GM21367 (cell line): Measurements from ENCODE around the gene BCAS4.

Source experiments
- ATAC-seq: cut with Tn5 transposase; IDR thresholded peaks from one replicate; pipeline ENCODE4 v1.9.1; 2021; ENCODE audit not compliant: unreplicated experiment

The BCAS4 gene

DNA sequence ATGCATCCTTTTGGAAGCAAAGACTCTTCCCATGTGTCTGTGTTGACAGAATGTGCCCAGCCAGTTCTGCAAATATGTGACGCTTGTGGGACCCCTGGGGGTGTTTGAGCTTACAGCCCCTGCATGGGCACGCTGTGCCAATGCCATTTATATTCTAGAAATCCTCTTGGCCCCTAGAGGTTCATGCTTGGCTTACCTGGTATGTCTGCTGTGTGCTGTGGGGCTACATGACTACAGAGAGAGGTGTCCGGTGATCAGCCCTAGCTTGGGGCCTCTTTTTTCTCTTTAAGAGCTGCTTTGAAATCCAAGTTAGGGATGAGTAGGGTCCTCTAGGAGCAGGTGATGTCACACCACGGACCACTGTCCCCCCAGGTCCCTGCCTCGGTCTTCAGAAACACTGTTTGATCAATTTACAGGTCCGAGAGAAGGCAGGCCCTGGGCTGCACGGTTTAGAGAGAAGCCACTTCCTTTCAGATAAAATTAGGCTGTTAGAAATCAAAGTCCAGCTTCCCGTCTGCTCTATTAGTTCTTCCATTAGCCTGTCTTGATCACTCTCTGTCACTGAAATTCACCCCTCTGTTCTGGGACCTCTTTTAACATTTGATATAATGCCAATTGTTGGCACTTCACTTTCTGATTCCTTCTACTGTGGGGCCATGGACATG is 26.5 kb downstream of the BCAS4 start:
- ATAC-seq: no peak

DNA sequence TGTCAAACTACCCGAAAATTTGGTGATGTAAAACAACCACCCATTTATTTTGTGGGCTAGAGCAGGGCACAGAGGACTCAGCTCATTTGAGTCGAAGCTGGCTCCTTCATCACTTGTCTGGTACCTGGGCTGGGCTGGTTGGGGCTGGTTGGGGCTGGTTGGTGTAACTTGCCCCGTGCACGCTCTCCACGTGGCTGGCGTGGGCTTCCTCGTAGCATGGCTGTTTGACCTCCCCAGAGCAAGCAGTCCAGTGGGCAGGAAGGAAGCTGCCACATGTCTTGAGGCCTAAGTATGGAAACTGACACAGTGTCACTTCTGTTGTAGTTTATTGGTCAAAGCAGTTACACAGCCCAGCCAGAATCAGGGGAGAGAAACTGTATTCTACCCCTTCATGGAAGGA is 27.1 kb downstream of the BCAS4 start:
- ATAC-seq: no peak

DNA sequence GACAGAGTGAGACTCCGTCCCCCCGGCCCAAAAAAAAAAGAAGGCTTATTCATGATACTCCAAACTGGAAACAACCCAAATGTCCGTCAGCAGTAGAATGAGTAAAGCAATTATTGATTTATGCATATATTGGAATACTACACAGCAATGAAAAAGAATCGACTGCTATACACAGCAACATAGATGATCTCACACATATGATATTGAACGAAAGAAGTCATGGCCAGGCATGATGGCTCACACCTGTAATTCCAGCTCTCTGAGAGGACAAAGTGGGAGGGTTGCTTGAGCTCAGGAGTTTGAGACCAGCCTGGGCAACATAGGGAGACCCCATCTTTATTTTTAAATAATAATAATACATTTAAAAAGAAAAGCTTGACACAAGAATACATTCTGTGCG is 28.5 kb downstream of the BCAS4 start:
- no peak for ATAC-seq

DNA sequence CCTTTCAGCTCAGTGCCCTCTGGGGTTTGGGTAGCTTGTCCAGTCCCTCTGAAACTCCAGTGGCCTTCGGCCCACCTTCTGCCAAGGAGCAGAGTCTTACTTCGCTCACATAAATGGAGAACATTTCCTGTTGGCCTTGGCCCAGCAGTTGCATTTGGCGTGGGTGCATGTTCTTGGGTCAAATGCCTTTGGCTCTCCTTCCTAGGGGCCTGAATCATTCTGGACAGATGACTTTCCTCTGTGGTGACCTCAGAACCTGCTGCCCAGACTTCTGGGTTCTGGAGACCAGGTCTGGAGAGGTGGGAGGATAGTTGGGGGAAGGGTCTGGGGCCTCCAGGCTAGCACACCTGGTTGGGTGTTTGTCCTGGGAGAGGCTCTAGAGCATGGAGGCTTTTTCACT is 29.3 kb downstream of the BCAS4 start:
- ATAC-seq: no peak

DNA sequence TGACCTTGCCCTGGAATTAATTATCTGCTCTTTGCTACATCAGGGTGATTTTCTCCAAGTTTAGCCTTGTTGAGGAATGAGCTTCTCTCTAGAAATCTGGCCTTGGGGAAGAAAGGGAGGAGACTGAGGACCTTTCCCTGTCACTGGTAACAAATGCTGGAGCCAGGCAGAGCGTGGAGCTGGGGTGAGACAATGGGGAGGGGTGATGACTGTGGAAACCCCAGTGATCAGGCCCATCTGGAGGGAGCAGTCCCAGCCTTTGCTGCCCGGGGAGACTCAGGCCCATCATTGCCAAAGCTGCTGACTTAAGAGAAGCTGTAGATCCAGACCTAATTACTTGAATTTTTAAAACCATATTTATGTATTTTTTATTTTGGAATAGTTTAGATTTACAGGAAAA is 31.3 kb downstream of the BCAS4 start:
- ATAC-seq: no peak

DNA sequence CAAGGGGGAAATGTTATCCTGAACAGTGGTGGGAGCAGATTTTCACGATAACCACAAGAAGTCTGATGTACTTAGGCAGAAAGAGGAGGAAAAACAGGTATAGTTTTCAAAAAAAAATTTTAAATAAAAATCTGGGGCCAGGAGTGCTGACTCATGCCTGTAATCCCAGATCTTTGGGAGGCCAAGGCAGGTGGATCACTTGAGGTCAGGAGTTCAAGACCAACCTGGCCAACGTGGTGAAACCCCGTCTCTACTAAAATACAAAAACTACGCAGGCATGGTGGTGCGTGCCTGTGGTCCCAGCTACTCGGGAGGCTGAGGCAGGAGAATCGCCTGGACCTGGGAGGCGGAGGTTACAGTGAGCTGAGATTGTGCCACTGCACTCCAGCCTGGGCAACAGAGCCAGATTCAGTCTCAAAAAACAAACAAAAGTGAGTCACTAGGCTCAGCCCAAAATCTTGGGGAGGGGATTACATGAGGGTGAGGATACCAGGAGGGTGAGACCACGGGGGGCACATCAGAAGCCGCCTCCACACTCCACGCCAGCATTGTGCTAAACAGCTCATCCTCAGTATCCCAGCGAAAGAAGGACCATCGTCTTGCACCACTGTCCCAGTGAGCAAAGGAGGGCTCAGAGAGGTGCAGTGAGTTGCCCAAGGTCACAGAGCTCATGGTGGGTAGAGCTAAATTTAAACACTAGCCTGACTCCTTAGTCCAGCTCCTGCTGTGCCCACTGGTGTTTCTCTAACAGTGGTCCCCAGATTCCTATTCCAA is 33.7 kb downstream of the BCAS4 start:
- no peak for ATAC-seq

DNA sequence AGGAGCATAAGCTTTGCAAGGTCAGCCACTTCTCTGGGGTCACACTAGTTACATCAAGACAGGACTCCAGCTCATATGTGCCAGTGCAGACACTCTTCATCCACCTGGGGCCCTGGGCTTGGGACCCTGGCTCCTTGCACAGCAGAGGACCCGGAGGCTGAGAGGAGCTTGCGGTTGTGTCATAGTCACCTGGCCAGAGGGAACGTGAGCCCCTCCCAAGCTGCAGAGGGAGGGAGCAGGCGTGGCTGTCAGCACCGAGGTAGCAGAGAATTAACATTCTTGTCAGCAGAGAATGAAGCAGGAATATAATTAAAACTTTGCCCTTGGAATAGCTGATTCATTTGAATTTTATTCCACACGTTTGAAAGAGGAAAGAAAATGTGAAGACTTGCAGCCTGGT is 36.8 kb downstream of the BCAS4 start:
- ATAC-seq: no peak

DNA sequence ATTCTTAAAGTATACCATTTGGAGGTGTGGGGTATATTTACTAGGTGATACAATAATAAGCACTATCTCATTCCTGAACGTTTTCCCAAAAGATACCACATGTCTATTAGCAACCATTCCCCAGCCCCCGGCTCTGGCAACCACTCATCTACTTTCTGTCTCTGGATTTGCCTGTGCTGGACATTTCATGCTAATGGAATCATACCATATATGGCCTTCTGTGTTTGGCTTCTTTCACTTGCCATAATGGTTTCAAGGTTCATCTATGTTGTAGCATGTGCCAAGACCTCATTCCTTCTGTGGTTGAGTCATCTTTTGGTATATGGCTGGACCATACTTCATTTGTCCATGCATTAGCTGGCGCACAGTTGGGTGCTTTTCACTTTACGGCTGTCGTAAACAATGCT is 39.7 kb downstream of the BCAS4 start:
- ATAC-seq: no peak

DNA sequence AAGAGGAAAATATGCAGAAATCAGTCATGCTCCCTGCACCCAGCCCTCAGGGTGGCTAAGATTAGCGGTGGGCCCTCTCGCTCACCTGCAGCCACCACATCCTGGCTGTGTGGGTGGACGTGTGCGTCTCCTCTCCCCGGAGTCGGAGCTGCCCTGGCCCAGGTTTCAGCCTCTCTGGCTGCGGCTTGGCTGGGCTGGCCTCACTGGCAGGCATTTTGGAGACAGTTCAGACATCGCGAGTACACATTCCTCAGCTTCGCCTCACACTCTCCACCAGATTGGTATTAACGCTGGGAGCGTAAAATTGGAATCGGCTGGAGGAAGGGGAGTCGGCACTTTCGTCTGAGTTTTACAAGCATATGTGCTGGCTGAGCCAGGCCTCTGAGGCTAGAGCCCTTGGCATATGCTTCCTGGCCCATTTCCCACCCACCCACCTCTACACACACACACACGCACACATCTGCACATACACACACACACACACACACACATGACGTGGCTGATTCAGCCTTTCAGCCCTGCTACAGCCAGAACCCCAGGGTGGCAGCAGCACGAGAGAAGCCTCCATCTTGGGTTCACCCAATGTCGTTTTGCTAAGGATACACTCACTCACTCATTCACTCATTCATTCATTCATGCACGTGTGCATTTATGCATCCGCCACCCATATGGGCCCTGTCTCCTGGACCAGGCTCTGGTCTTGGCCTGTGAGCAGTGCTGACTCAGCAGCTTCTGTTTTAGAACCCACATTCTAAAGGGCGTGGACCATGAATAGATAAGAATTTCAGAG is 42.9 kb downstream of the BCAS4 start:
- ATAC-seq: peak; percentile 68

DNA sequence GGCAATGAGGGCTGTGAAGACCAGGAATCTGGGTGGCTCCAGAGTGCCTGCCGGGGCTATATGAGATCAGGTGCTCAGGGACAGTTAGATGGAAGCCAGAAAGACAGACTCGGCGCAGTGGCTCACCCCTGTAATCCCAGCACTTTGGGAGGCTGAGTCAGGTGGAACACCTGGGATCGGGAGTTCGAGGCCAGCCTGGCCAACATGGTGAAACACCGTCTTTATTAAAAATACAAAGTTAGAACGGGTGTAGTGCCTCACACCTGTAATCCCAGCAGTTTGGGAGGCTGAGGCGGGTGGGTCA is 43.4 kb downstream of the BCAS4 start:
- ATAC-seq: no peak

DNA sequence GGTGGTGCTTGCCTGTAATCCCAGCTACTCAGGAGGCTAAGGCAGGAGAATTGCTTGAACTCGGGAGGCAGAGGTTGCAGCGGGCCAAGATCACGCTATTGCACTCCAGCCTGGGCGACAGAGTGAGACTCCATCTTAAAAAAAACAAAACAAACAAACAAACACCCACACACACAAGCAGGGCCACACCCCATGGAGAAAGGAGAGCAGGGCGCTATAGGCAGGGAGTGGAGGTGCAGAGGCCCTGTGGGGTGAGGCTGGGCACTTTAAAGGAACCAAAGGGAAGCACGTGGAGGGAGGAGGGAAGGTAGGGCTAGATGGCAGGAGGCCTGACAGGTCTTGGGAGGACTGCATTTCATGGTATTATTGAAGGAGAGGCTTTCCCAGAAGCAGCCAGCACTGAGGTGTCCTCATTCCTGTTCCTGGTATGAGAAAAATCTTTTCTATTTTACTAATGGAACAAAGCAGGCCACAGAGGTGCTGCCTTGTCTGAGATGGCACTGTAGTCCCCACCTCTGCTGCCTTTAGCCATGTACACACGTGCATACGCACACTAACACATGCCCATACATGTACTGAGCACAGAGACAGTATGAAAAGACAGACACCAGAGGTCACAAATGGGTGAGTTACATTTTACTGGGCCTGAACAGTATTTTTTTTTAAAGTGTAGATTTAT is 44.0 kb downstream of the BCAS4 start:
- ATAC-seq: no peak

DNA sequence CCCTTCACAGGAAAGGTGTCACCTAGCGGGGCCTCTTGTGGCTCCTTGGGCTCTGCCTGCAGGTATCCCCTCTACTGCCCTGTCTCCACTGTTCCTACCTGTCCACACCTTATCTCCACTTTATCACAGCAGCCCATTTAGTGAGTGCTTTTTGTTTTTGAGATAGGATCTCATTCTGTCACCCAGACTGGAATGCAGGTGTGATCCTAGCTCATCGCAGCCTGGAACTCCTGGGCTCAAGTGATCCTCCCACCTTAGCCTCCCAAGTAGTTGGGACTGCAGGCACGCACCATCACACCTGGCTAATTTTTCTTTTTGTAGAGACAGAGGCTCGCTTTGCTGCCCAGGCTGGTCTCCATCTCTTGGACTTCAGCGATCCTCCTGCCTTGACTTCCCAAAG is 48.0 kb downstream of the BCAS4 start:
- ATAC-seq: no peak

DNA sequence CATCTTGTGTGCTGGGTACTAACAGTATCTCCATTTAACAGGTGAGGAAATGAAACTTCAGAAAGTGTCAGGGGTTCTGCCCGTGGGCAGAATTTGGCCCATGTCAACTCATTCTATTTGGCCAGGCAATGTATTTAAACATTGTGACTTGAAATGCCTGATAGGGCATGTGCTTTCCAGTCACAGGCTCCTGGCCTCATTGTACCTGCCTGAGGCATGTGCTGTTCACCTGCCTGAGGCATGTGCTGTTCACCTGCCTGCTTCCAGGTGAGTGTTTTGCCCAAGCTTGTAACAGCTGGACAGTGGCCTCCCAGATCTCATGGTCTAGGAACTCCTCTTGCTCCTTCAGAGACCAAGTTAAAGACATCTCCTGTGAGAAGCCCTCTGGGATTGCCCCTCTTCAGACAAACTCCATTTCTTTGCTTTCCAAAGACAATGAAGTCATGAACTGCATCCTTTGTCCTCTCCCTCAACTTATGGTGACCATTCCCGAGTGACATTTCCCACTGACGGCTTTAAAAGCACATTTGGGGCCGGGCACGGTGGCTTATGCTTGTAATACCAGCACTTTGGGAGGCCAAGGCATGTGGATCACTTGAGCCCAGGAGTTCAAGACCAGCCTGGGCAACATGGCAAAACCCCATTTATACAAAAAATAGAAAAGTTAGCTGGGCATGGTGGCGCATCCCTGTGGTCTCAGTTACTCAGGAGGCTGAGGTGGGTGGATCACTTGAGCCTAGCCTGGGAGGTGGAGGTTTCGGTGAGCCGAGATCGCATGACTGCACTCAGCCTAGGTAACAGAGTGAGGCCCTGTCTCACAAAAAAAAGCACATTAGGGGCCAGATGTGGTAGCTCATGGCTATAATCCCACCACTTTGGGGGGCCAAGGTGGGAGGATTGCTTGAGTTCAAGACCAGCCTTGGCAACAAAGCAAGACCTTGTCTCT is 48.7 kb downstream of the BCAS4 start:
- no peak for ATAC-seq

DNA sequence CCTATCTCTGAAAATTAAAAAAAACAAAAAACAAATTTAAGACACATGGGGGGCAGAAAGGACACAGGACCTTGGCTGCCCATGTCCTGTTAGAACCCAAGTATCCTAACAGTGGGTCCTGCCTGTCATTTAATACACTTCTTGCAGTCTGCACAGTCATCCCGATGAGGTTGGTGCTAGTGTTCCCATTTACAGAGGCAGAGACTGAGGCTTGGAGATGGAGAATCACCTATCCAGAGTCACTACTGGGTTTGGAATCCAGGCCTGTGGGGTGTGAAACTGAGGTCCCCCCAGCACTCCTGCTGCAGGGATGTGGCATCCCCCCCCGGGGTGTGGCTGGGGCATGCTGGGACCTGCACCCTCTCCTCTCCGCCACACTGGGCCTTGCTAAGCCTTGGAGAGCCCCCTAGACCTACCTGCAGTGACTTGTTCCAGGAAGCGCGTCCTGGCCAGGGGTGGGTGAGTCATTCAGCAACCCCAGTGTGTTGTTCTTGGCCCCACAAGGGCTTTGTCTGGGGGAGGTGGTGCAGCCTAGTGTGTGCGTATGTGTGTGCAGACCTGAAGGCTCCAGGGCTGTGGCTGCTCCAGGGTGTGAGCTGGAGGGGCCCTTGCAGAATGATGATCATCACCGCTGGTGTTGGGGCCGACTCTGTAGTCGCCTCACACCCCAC is 49.7 kb downstream of the BCAS4 start:
- ATAC-seq: peak; percentile 89

DNA sequence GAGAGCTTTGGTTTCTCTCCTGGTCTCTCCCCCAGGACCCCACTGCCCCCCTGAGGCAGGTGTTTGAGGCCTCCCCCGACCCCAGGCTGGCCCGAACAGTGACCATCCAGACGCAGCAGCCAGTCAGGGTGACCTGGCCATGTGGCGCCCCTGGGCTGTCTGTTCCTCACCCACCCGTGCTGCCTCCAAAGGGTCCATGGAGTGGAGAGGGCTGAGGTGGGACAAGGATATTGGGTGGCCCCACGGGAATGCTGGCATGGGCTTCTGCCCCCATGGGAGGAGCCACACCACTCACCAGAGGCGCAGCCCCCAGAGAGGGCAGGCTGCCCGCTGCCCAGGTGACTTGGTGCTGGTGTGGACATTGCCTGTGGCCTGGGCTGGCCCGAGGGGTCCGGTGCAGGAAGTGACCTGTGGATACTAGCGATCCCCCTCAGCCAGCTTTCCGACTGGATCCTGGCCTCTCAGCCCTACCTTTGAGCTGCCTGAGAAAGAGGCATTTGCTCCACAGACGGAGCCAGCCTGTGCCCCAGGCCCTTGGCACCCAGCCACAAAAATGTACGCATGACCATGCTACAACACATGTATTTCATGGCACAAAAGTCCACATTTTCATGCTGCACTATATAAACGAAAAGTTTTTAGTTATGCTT is 50.8 kb downstream of the BCAS4 start:
- ATAC-seq: no peak

DNA sequence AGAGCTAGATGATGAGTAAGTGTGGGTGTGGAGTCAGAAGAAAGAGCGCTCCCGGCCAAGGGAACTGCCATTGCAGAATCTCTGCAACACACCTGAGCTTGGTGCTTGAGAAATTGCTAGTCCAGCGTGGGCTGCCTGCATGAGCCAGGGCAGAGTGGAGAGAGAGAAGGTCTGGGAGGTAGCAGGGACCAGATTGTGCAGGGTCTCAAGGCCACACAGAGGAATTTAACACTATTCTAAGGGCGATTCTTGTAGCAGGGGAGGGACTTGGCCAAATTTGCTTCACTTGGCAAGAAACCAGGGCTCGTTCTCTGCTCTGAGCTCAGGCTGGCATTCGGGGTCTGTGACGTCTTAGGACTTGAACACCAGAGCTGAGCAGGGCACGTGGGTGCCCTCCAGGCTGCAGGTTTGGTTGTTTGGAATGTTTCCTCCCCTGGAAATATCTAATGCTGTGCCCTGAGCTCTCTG is 53.5 kb downstream of the BCAS4 start:
- no peak for ATAC-seq

DNA sequence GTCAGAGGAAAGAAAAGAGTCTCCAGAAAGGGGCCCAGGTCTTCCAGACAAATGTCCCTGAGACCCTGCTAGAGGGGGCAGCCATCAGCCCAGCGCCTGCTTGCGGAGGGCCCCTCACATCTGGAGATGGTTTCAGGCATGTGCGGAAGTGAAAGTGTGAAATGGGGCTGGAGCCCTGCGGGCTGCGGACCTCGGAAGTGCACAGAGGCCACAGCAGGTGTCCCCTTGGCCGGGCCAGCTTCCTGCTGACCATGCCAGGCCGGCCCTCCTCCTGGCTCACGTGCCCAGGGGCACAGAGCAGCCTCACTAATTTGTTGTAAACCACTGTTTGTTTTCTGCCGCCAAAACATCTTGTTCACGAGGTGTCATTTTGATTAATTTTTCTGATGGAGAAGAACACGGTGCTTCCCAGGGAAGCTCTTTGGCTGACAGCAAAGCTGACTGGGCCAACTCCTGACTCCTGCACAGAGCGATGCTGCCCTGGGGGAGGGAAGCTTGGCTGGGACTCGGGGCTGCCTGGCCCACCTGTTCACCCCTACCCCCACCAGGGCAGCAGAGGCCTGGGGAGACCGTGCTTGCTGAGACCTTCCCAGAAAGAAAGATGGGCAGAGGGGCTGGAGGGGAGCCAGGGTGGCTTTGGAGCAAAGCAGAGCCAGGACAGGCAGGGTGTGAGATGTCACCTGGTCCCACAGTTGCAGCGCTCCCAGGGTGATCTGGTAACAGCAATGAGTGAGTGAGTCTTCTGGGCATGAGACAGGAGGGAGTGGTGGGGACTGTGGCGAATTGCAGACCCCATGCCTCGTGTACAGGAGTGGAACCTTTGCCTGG is 54.2 kb downstream of the BCAS4 start:
- ATAC-seq: no peak

DNA sequence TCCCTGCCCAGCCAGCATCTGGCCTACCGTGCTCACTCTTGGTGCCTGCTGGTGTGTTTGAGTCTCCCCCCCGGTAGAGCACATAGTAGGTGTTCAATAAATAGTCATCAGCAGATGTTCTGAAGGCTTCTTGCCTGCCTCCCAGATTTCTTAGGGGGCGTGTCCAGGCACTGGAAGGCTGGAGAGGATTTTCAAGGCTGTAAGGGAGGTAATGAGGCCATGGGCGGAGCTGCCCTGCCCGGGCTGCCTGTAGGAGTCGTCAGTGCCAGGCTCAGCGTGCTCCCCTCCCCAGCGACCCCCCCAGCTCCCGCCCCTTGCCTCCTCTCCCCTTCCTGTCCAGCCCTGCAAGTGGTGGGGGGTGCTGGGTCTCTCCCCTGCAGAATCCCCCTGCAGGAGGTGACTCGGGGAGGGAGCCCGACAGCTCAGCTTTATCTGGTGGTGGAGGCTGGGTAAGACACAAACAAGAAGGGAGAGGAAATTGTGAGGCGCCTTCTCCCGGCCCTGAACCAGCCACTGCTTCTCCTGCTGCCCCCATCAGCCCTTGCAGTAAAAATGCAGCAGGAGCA is 55.9 kb downstream of the BCAS4 start:
- ATAC-seq: no peak
